ENCODE measurements around the gene SLC25A42.
A peak's percentile ranks its signal among the peaks of the same experiment; 100 is the strongest.

Gene SLC25A42

DNA sequence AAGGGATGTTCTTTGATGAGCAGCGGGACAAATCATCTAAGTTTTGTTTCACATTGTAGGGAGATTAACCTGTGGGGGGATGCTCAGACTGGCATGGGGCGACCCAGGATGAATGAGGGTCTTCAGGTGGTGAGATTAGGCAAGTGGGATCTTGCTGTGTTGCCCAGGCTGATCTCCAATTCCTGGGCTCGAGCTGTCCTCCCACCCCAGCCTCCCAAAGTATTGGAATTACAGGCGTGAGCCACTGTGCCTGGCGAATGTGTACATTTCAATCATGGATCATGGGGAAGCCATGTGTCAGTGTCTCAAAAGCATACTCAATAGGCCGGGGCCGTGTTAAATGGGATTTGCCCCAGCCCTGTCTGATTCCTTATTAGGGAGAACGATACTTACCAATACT, 8.1 kb downstream of the SLC25A42 start:
- H3K4me1 ChIP-seq (ENCODE audit: control insufficient read depth, insufficient read depth, low read depth, low read length) = no peaks in the 10 kb centered on the region
- no peak overlapping the region for H2BK5ac ChIP-seq (ENCODE audit: low read depth, low read length, poor library complexity, severe bottlenecking)
- no peak overlapping the region for H3K14ac ChIP-seq (ENCODE audit: low read length in 2 of 2)
- no peak overlapping the region for H3K27ac ChIP-seq (ENCODE audit: low read length, poor library complexity, severe bottlenecking)
- H4K91ac ChIP-seq (ENCODE audit: low read length) = no peak overlapping the region
- H3K4me3 ChIP-seq (ENCODE audit: insufficient read depth in 1 of 2, low read depth in 1 of 2, low read length in 2 of 2) = no peak overlapping the region
- no peak overlapping the region for H3K9ac ChIP-seq (ENCODE audit: low read length)
- no peak overlapping the region for H2BK15ac ChIP-seq (ENCODE audit: low read depth, poor library complexity, severe bottlenecking)
- H3K23ac ChIP-seq (ENCODE audit: low read length in 2 of 2) = no peak overlapping the region
- no peaks in the 10 kb centered on the region for H3K27me3 ChIP-seq (ENCODE audit: control insufficient read depth in 1 of 2, insufficient read depth in 1 of 2, low read length in 2 of 2)
- H2AK5ac ChIP-seq (ENCODE audit: low read length, severe bottlenecking) = no peak overlapping the region
- no peak overlapping the region for H2AFZ ChIP-seq (ENCODE audit: low read depth, low read length)
- H3K9me3 ChIP-seq (ENCODE audit: control insufficient read depth, low read length) = no peaks in the 10 kb centered on the region
- 93% methylated on average over 8 of the region's 8 CpGs for WGBS
- no peak overlapping the region for H4K8ac ChIP-seq (ENCODE audit: low read length)
- no peak overlapping the region for H3K18ac ChIP-seq (ENCODE audit: low read depth in 1 of 2, low read length in 2 of 2)
- H3K36me3 ChIP-seq (ENCODE audit: control insufficient read depth in 1 of 2, insufficient read depth in 2 of 2, low read depth in 1 of 2, low read length in 2 of 2) = no peaks in the 10 kb centered on the region
- no peak for DNase-seq
- no peak overlapping the region for H2BK120ac ChIP-seq (ENCODE audit: low read depth, low read length)
- no peak overlapping the region for H3K4me2 ChIP-seq (ENCODE audit: low read length, poor library complexity, severe bottlenecking)
- no peak overlapping the region for H3K4ac ChIP-seq (ENCODE audit: low read depth in 1 of 2, low read length in 2 of 2)
- H2BK12ac ChIP-seq (ENCODE audit: low read length in 2 of 2) = no peak overlapping the region
- peaks cover 16% of the 10 kb centered on the region for H3K79me1 ChIP-seq (replicated peaks; ENCODE audit: low read length, poor library complexity, severe bottlenecking)

DNA sequence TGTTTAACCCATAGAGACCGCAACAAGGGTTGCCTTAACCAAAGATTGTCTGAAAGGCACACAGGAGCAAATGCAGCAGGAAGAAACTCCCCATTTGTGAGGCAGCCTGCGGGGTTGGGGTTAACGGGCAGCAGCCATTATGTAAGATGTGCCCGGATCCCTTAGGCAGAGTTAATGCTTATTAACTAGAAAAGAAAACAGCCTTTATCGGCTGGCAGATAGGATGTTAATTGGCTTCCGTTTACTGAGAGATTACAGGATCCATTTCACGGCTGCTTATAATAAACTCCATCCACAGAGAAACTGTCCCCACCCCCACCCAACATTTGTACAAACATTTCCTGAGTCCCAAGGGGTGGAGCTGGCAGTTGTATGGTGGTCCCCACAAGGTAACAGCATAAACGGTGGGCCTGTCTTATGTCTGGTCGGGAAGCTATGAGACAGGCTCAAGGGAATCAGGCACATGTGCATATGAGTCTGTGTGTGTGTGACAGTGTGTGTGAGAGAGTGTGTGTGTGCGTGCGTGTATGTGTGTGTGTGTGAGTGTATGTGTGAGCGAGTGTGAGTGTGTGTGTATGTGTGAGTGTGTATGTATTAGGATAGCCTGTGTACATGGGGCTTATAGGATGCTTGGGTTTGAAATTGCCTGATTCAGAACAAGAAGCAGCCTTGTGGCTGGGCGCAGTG, 10.5 kb downstream of the SLC25A42 start:
- no peaks in the 10 kb centered on the region for H3K36me3 ChIP-seq (ENCODE audit: control insufficient read depth in 1 of 2, insufficient read depth in 2 of 2, low read depth in 1 of 2, low read length in 2 of 2)
- H3K14ac ChIP-seq (ENCODE audit: low read length in 2 of 2) = no peak overlapping the region
- no peak overlapping the region for H2BK15ac ChIP-seq (ENCODE audit: low read depth, poor library complexity, severe bottlenecking)
- no peaks in the 10 kb centered on the region for H3K9me3 ChIP-seq (ENCODE audit: control insufficient read depth, low read length)
- no peak overlapping the region for H3K27ac ChIP-seq (ENCODE audit: low read length, poor library complexity, severe bottlenecking)
- no peak overlapping the region for H3K9ac ChIP-seq (ENCODE audit: low read length)
- 79% methylated on average over 13 of the region's 13 CpGs for WGBS
- peak overlapping the region in 1 of 2 experiments; percentile 2 for H3K23ac ChIP-seq (ENCODE audit: low read length in 2 of 2)
- no peak overlapping the region for H2AFZ ChIP-seq (ENCODE audit: low read depth, low read length)
- no peak overlapping the region for H2AK5ac ChIP-seq (ENCODE audit: low read length, severe bottlenecking)
- H3K27me3 ChIP-seq (ENCODE audit: control insufficient read depth in 1 of 2, insufficient read depth in 1 of 2, low read length in 2 of 2) = no peaks in the 10 kb centered on the region
- no peak overlapping the region for H2BK12ac ChIP-seq (ENCODE audit: low read length in 2 of 2)
- no peak overlapping the region for H3K4ac ChIP-seq (ENCODE audit: low read depth in 1 of 2, low read length in 2 of 2)
- no peak overlapping the region for H2BK120ac ChIP-seq (ENCODE audit: low read depth, low read length)
- H4K8ac ChIP-seq (ENCODE audit: low read length) = no peak overlapping the region
- no peak overlapping the region for H3K4me2 ChIP-seq (ENCODE audit: low read length, poor library complexity, severe bottlenecking)
- no peak overlapping the region for H3K18ac ChIP-seq (ENCODE audit: low read depth in 1 of 2, low read length in 2 of 2)
- no peak for DNase-seq
- no peaks in the 10 kb centered on the region for H3K4me1 ChIP-seq (ENCODE audit: control insufficient read depth, insufficient read depth, low read depth, low read length)
- peaks cover 21% of the 10 kb centered on the region for H3K79me1 ChIP-seq (replicated peaks; ENCODE audit: low read length, poor library complexity, severe bottlenecking)
- H2BK5ac ChIP-seq (ENCODE audit: low read depth, low read length, poor library complexity, severe bottlenecking) = no peak overlapping the region
- no peak overlapping the region for H3K4me3 ChIP-seq (ENCODE audit: insufficient read depth in 1 of 2, low read depth in 1 of 2, low read length in 2 of 2)
- H4K91ac ChIP-seq (ENCODE audit: low read length) = no peak overlapping the region

DNA sequence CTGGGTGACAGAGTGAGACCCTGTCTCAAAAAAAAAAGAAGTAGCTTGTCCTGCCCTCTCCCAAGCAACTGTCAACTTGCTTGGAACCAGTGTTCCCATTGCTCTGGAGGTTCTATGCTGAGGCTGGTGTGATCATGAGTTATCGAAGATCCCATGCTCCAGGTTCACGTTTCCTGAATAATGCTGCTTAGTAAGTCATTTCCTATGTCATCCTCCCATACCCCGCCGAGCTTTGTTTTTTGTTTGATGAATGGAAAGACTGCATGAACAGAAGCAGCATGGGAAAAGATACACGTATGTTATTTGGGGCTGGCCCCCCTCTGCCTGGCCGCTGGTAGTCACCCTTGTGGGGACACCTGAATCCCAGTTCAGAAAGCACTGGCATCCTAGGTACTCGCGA, 11.3 kb downstream of the SLC25A42 start:
- Histone ChIP-seq H3K4me2 (ENCODE audit: low read length, poor library complexity, severe bottlenecking) (no peak overlapping the region), H3K14ac (ENCODE audit: low read length in 2 of 2) (no peak overlapping the region), H3K9me3 (ENCODE audit: control insufficient read depth, low read length) (no peaks in the 10 kb centered on the region), H3K4me1 (ENCODE audit: control insufficient read depth, insufficient read depth, low read depth, low read length) (no peaks in the 10 kb centered on the region), H3K4me3 (ENCODE audit: insufficient read depth in 1 of 2, low read depth in 1 of 2, low read length in 2 of 2) (no peak overlapping the region), H2BK5ac (ENCODE audit: low read depth, low read length, poor library complexity, severe bottlenecking) (no peak overlapping the region), H3K9ac (ENCODE audit: low read length) (no peak overlapping the region), H3K4ac (ENCODE audit: low read depth in 1 of 2, low read length in 2 of 2) (no peak overlapping the region), H3K23ac (ENCODE audit: low read length in 2 of 2) (no peak overlapping the region), H3K27ac (ENCODE audit: low read length, poor library complexity, severe bottlenecking) (no peak overlapping the region), H3K36me3 (ENCODE audit: control insufficient read depth in 1 of 2, insufficient read depth in 2 of 2, low read depth in 1 of 2, low read length in 2 of 2) (no peaks in the 10 kb centered on the region), H2BK12ac (ENCODE audit: low read length in 2 of 2) (no peak overlapping the region), H2AK5ac (ENCODE audit: low read length, severe bottlenecking) (no peak overlapping the region), H2BK15ac (ENCODE audit: low read depth, poor library complexity, severe bottlenecking) (no peak overlapping the region), H4K91ac (ENCODE audit: low read length) (no peak overlapping the region), H3K18ac (ENCODE audit: low read depth in 1 of 2, low read length in 2 of 2) (no peak overlapping the region), H2BK120ac (ENCODE audit: low read depth, low read length) (no peak overlapping the region), H2AFZ (ENCODE audit: low read depth, low read length) (no peak overlapping the region), H4K8ac (ENCODE audit: low read length) (no peak overlapping the region), H3K27me3 (ENCODE audit: control insufficient read depth in 1 of 2, insufficient read depth in 1 of 2, low read length in 2 of 2) (no peaks in the 10 kb centered on the region), H3K79me1 (replicated peaks; ENCODE audit: low read length, poor library complexity, severe bottlenecking) (peaks cover 21% of the 10 kb centered on the region)
- WGBS = 93% methylated on average over 8 of the region's 8 CpGs
- DNase-seq = no peak

DNA sequence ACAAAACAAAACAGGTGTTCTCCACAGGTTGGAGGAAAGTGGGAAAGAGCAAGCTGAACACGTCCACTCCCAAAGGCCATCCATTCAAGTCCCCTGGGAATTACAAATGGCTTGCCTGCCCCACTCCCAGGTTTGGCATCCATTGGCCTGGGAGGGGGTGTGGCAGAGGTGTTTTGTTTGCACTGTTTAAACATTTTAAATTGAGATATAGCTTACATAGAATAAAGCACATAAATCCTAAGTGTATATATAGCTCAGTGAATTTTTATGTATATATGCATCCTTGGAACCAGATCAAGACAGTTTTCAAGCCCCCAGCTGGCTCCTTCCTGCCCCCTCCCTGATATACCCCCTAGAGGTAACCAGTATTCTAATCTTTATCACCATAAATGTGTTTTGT, 12.7 kb downstream of the SLC25A42 start:
- Histone ChIP-seq H3K4me1 (ENCODE audit: control insufficient read depth, insufficient read depth, low read depth, low read length) (no peaks in the 10 kb centered on the region), H3K36me3 (ENCODE audit: control insufficient read depth in 1 of 2, insufficient read depth in 2 of 2, low read depth in 1 of 2, low read length in 2 of 2) (peaks cover 0 to 2% of the 10 kb centered on the region in 2 experiments), H4K8ac (ENCODE audit: low read length) (no peak overlapping the region), H2BK120ac (ENCODE audit: low read depth, low read length) (no peak overlapping the region), H3K18ac (ENCODE audit: low read depth in 1 of 2, low read length in 2 of 2) (no peak overlapping the region), H3K4me2 (ENCODE audit: low read length, poor library complexity, severe bottlenecking) (no peak overlapping the region), H4K91ac (ENCODE audit: low read length) (no peak overlapping the region), H3K9me3 (ENCODE audit: control insufficient read depth, low read length) (no peaks in the 10 kb centered on the region), H2BK15ac (ENCODE audit: low read depth, poor library complexity, severe bottlenecking) (no peak overlapping the region), H3K4ac (ENCODE audit: low read depth in 1 of 2, low read length in 2 of 2) (no peak overlapping the region), H2AFZ (ENCODE audit: low read depth, low read length) (no peak overlapping the region), H2BK5ac (ENCODE audit: low read depth, low read length, poor library complexity, severe bottlenecking) (no peak overlapping the region), H3K27ac (ENCODE audit: low read length, poor library complexity, severe bottlenecking) (no peak overlapping the region), H2BK12ac (ENCODE audit: low read length in 2 of 2) (no peak overlapping the region), H3K23ac (ENCODE audit: low read length in 2 of 2) (no peak overlapping the region), H3K4me3 (ENCODE audit: insufficient read depth in 1 of 2, low read depth in 1 of 2, low read length in 2 of 2) (no peak overlapping the region), H3K79me1 (replicated peaks; ENCODE audit: low read length, poor library complexity, severe bottlenecking) (peaks cover 19% of the 10 kb centered on the region), H3K27me3 (ENCODE audit: control insufficient read depth in 1 of 2, insufficient read depth in 1 of 2, low read length in 2 of 2) (no peaks in the 10 kb centered on the region), H3K14ac (ENCODE audit: low read length in 2 of 2) (no peak overlapping the region), H2AK5ac (ENCODE audit: low read length, severe bottlenecking) (no peak overlapping the region), H3K9ac (ENCODE audit: low read length) (no peak overlapping the region)
- DNase-seq = no peak
- no CpG with 5 or more reads among the region's 1 CpG for WGBS

All from mesenchymal stem cell (in vitro differentiated cells and primary cell).